A673 (cell line): Measurements from ENCODE around the gene ALG8. TPM values are rescaled to one million over a fixed set of nuclear protein-coding genes. Genes with fewer than 3 reads are reported as not detected.

ENCODE experiments used
- BruUV-seq: library from RNA; stranded (reverse); fragments of 400-500 nt; replicated peaks from 2 replicates; lab custom pipeline; 2021; lab: Mats Ljungman, UMichigan
- CTCF ChIA-PET: fragments of 300-600 bp; sonication (Branson Sonifier 250); formaldehyde crosslinking; loops from one replicate; lab custom pipeline; 2022; ENCODE audit warnings: antibody characterized with exemption; lab: Charles Lee
- POLR2A ChIA-PET: fragments of 300-600 bp; sonication (Branson Sonifier 250); formaldehyde crosslinking; loops from one replicate; lab custom pipeline; 2022; ENCODE audit warnings: antibody characterized with exemption; ENCODE audit not compliant: low non-redundant PET; lab: Charles Lee
- DNase-seq: peaks from one replicate; pipeline ENCODE4 v3.0.0-alpha.2; 2015; ENCODE audit warnings: low spot score
- H3K27ac ChIP-seq: fragments of 200-600 bp; sonication (generic); 2 replicates; pipeline ENCODE4 v1.5.1; 2016; ENCODE audit warnings: mixed run types, low read depth, mild to moderate bottlenecking, mixed read lengths, antibody characterized with exemption, low read length; ENCODE audit not compliant: poor library complexity, severe bottlenecking
- H3K27me3 ChIP-seq: fragments of 200-600 bp; sonication (generic); replicated peaks from 2 replicates; pipeline ENCODE4 v1.6.1; 2017; ENCODE audit warnings: mixed run types, low read depth, mild to moderate bottlenecking, mixed read lengths, antibody characterized with exemption, low read length; ENCODE audit not compliant: insufficient read depth, poor library complexity
- H3K36me3 ChIP-seq: fragments of 200-600 bp; sonication (generic); 2 replicates; pipeline ENCODE4 v1.6.1; 2016; ENCODE audit warnings: mixed run types, mild to moderate bottlenecking, mixed read lengths, antibody characterized with exemption, low read length; ENCODE audit not compliant: insufficient read depth, poor library complexity, severe bottlenecking
- H3K4me1 ChIP-seq: fragments of 200-600 bp; sonication (generic); 2 replicates; pipeline ENCODE4 v1.6.1; 2017; ENCODE audit warnings: mixed run types, mild to moderate bottlenecking, mixed read lengths, antibody characterized with exemption, low read length; ENCODE audit not compliant: insufficient read depth, poor library complexity, severe bottlenecking
- H3K4me3 ChIP-seq: fragments of 200-600 bp; sonication (generic); 2 replicates; pipeline ENCODE4 v1.5.1; 2016; ENCODE audit warnings: low read depth, mixed run types, mild to moderate bottlenecking, mixed read lengths, low read length; ENCODE audit not compliant: poor library complexity, severe bottlenecking
- H3K9me3 ChIP-seq: fragments of 200-600 bp; sonication (generic); 2 replicates; pipeline ENCODE4 v1.6.1; 2016; ENCODE audit warnings: mixed run types, low read depth, mild to moderate bottlenecking, mixed read lengths, antibody characterized with exemption, low read length; ENCODE audit not compliant: poor library complexity, severe bottlenecking
- EZH2 ChIP-seq: fragments of 200-600 bp; sonication (generic); IDR thresholded peaks from 2 replicates; pipeline ENCODE4 v1.6.1; 2017; ENCODE audit warnings: borderline replicate concordance, low read depth, mild to moderate bottlenecking, mixed read lengths, antibody characterized with exemption, low read length; ENCODE audit not compliant: poor library complexity, severe bottlenecking
- intact Hi-C: fragments of 100-400 bp; cut with micrococcal nuclease; formaldehyde crosslinking; loops from one replicate; pipeline ENCODE4 v1.10.0; 2022; ENCODE audit not compliant: unreplicated experiment
- total RNA-seq: library from RNA; stranded (reverse); gene quantifications from 2 replicates; pipeline ENCODE4 v1.2.3, GENCODE V29; 2021
- TF ChIP-seq, protein P1 (sequence below): fragments of 300-800, 200-600 bp; sonication (generic); conservative IDR thresholded peaks from 2 replicates; pipeline ENCODE4 v1.5.1; 2017; ENCODE audit warnings: low read depth, mild to moderate bottlenecking, antibody characterized with exemption, low read length, moderate library complexity, mixed read lengths

ALG8 gene
- total RNA-seq, 1 experiment from 2014 or later = 131 TPM

- H3K4me3 ChIP-seq = no peak overlapping the region
- H3K36me3 ChIP-seq = no peaks in the 10 kb centered on the region
- POLR2A ChIA-PET = no interaction called here
- TF ChIP-seq, protein P1, sequence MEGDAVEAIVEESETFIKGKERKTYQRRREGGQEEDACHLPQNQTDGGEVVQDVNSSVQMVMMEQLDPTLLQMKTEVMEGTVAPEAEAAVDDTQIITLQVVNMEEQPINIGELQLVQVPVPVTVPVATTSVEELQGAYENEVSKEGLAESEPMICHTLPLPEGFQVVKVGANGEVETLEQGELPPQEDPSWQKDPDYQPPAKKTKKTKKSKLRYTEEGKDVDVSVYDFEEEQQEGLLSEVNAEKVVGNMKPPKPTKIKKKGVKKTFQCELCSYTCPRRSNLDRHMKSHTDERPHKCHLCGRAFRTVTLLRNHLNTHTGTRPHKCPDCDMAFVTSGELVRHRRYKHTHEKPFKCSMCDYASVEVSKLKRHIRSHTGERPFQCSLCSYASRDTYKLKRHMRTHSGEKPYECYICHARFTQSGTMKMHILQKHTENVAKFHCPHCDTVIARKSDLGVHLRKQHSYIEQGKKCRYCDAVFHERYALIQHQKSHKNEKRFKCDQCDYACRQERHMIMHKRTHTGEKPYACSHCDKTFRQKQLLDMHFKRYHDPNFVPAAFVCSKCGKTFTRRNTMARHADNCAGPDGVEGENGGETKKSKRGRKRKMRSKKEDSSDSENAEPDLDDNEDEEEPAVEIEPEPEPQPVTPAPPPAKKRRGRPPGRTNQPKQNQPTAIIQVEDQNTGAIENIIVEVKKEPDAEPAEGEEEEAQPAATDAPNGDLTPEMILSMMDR = no peak
- TF ChIP-seq EZH2 = no peak
- DNase-seq = no peak
- intact Hi-C loops = no loop called here
- H3K27ac ChIP-seq = no peak overlapping the region
- BruUV-seq = no TSS peak
- no peaks in the 10 kb centered on the region for H3K27me3 ChIP-seq
- CTCF ChIA-PET = no interaction called here
- no peaks in the 10 kb centered on the region for H3K4me1 ChIP-seq
- no peaks in the 10 kb centered on the region for H3K9me3 ChIP-seq
Observed at GRCh38 chr11:78151804-78152203, 12.4 kb upstream of the ALG8 start.

- POLR2A ChIA-PET = no interaction called here
Observed at GRCh38 chr11:78150754-78151153, 11.3 kb upstream of the ALG8 start.

DNA sequence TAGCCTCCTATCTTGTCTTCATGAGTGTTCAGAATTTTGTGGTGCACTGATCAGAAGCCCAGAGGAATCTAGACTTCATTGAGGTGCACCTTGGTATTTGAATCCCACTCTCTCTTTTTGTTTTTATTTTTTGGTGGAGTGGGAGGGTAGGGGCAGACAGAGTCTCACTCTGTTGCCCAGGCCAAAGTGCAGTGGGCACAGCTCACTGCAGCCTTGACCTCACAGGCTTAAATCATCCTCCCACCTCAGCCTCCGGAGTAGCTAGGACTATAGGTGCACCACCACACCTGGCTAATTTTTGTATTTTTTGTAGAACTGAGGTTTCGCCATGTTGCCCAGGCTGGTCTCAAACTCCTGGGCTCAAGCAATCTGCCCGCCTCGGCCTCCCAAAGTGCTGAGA, 10.9 kb upstream of the ALG8 start:
- intact Hi-C loops = no loop called here
- no peaks in the 10 kb centered on the region for H3K9me3 ChIP-seq
- POLR2A ChIA-PET = no interaction called here
- H3K4me1 ChIP-seq = no peaks in the 10 kb centered on the region
- H3K4me3 ChIP-seq = no peak overlapping the region
- no peak overlapping the region for H3K27ac ChIP-seq
- H3K27me3 ChIP-seq = no peaks in the 10 kb centered on the region
- no peak for DNase-seq
- BruUV-seq = no TSS peak
- no peaks in the 10 kb centered on the region for H3K36me3 ChIP-seq
- no peak for TF ChIP-seq EZH2
- CTCF ChIA-PET = no interaction called here

More at GRCh38 chr11:78150754-78151153, 11.3 kb upstream of the ALG8 start:
- no peak overlapping the region for H3K27ac ChIP-seq
- intact Hi-C loops = no loop called here
- TF ChIP-seq, protein P1 = no peak
- TF ChIP-seq EZH2 = no peak
- H3K4me3 ChIP-seq = no peak overlapping the region
- H3K9me3 ChIP-seq = no peaks in the 10 kb centered on the region
- H3K27me3 ChIP-seq = no peaks in the 10 kb centered on the region
- no TSS peak for BruUV-seq
- no peak for DNase-seq
- H3K4me1 ChIP-seq = no peaks in the 10 kb centered on the region
- CTCF ChIA-PET = no interaction called here
- H3K36me3 ChIP-seq = no peaks in the 10 kb centered on the region

- no peak overlapping the region for H3K4me3 ChIP-seq
- ChIA-PET POLR2A (no interaction called here), CTCF (no interaction called here)
- no peaks in the 10 kb centered on the region for H3K9me3 ChIP-seq
- no peaks in the 10 kb centered on the region for H3K36me3 ChIP-seq
- H3K27ac ChIP-seq = no peak overlapping the region
- TF ChIP-seq EZH2 = no peak
- TF ChIP-seq, protein P1 = peak; percentile 25; the same call in 1 of the 2 replicates
- H3K27me3 ChIP-seq = no peaks in the 10 kb centered on the region
- BruUV-seq = no TSS peak
- H3K4me1 ChIP-seq = no peaks in the 10 kb centered on the region
- DNase-seq = peak; percentile 25
- intact Hi-C loops = no loop called here
Observed at GRCh38 chr11:78149646-78150045, 10.2 kb upstream of the ALG8 start.
